Mucosa of descending colon (tissue), 3 donors: ENCODE data around the gene FGL2. TPM values are rescaled to one million over a fixed set of nuclear protein-coding genes. Genes with fewer than 3 reads are reported as not detected.
"Not testable (repeated sequence)": the region's sequence is repeated elsewhere in the genome, so short reads cannot be mapped to it uniquely, and the experiment has no call there.

Experiments
- ATAC-seq: fragments of 200-7000 bp; cut with Tn5 transposase; one replicate; pipeline ENCODE4 v1.9.1; 2020; ENCODE audit warnings: mild to moderate bottlenecking, moderate library complexity
- DNase-seq, 3 donors: peaks; one replicate each; pipeline ENCODE4 v3.0.0-alpha.2; 2020
- H3K36me3 ChIP-seq: fragments of 200-600 bp; one replicate; pipeline ENCODE4 v1.8.0; 2021; ENCODE audit warnings: low read depth, mild to moderate bottlenecking
- H3K4me1 ChIP-seq: fragments of 200-600 bp; one replicate; pipeline ENCODE4 v1.8.0; 2021; ENCODE audit warnings: low read depth, mild to moderate bottlenecking
- H3K4me3 ChIP-seq: fragments of 200-600 bp; one replicate; pipeline ENCODE4 v1.8.0; 2021; ENCODE audit warnings: mild to moderate bottlenecking
- H3K9me3 ChIP-seq: fragments of 200-600 bp; one replicate; pipeline ENCODE4 v1.8.0; 2021; ENCODE audit warnings: mild to moderate bottlenecking
- CTCF ChIP-seq: fragments of 200-600 bp; IDR thresholded peaks from one replicate; pipeline ENCODE4 v1.8.0; 2022; ENCODE audit warnings: antibody characterized with exemption, mild to moderate bottlenecking
- intact Hi-C, 2 donors: fragments of 100-400 bp; cut with DNase I in 1 of 2; cut with micrococcal nuclease in 1 of 2; formaldehyde crosslinking; loops; one replicate each; pipeline versions ENCODE4 v1.11.0 to v1.11.1; 2022; cut with DNase I, micrococcal nuclease
- total RNA-seq, 3 donors: library from RNA; stranded (reverse); fragmentation: NEBNext Ultra II Directional in 2 of 3; extraction: Animal tissue kit (Norgen Biotek cat#: 25700) in 2 of 3; gene quantifications; one replicate each; pipeline versions ENCODE4 v1.2.1 to v1.2.4, GENCODE V29; 2021 to 2023
- donor health status: DM: no; HTN: no; CAD: no; lungs with moderate emphysema.
- donor health status: DM: no; HTN: no; CAD: no.
- donor health status: DM: no; HTN: yes; CAD: no.

The FGL2 gene
- total RNA-seq, 3 donors from 2014 or later = 21.3 to 66.3 (median 60.2) TPM

GRCh38 chr7:77222819-77223218, 23.2 kb upstream of the FGL2 start:
- DNase-seq (no peak), ATAC-seq (no peak)
- no peak for TF ChIP-seq CTCF
- Histone ChIP-seq H3K4me1 (peaks cover 7% of the 10 kb centered on the region), H3K36me3 (no peaks in the 10 kb centered on the region), H3K4me3 (no peak overlapping the region), H3K9me3 (peaks cover 3% of the 10 kb centered on the region)
- intact Hi-C loops = no loop called here

GRCh38 chr7:77222065-77222464, 22.4 kb upstream of the FGL2 start:
- H3K4me3 ChIP-seq = no peak overlapping the region
- H3K36me3 ChIP-seq = no peaks in the 10 kb centered on the region
- intact Hi-C loops = no loop called here
- ATAC-seq (no peak), DNase-seq (no peak)
- no peak for TF ChIP-seq CTCF
- peaks cover 3% of the 10 kb centered on the region for H3K9me3 ChIP-seq
- peaks cover 5% of the 10 kb centered on the region for H3K4me1 ChIP-seq

- H3K4me1 ChIP-seq, intact Hi-C loops, H3K9me3 ChIP-seq, H3K4me3 ChIP-seq, DNase-seq, H3K36me3 ChIP-seq: not testable (repeated sequence)
- peak; percentile 55 for ATAC-seq
Measured at GRCh38 chr7:77219701-77220331, 20.2 kb upstream of the FGL2 start.

GRCh38 chr7:77217474-77218185, 18.0 kb upstream of the FGL2 start:
- no peak for TF ChIP-seq CTCF
- no peaks in the 10 kb centered on the region for H3K36me3 ChIP-seq
- intact Hi-C loops = no loop called here
- peaks cover 9% of the 10 kb centered on the region for H3K4me1 ChIP-seq
- ATAC-seq (peak; percentile 58), DNase-seq (no peak)
- peaks cover 3% of the 10 kb centered on the region for H3K9me3 ChIP-seq
- H3K4me3 ChIP-seq = no peak overlapping the region

GRCh38 chr7:77216181-77216845, 16.7 kb upstream of the FGL2 start:
- peak; percentile 39 for ATAC-seq
- Histone ChIP-seq H3K4me3 (no peak overlapping the region), H3K4me1 (peaks cover 9% of the 10 kb centered on the region), H3K9me3 (peaks cover 3% of the 10 kb centered on the region), H3K36me3 (no peaks in the 10 kb centered on the region)
- no peak for DNase-seq
- no peak for TF ChIP-seq CTCF
- intact Hi-C loops = no loop called here
